ENCODE measurements around the gene ACRV1. TPM values are rescaled to one million over a fixed set of nuclear protein-coding genes. Genes with fewer than 3 reads are reported as not detected.

ACRV1 gene
- total and polyA plus RNA-seq, 2 of the 13 experiments (the other 11 are each of a cell fraction or from before 2014, with no cell fraction given) = not detected

GRCh38 chr11:125625630-125626287 is 54.9 kb downstream of the ACRV1 start:
- FAIRE-seq = peak; percentile 34
- CTCF ChIA-PET (ENCODE audit: low intra/inter-chr PET ratio, low total read pairs) = no interaction called here
- TF ChIP-seq HOMEZ (CRISPR knock-in tag; IDR thresholded peaks at IDR 0.05; ENCODE audit: low read depth) (peak; percentile 25; the same call in 1 of the 2 replicates), CHD4 (IDR thresholded peaks at IDR 0.05; ENCODE audit: borderline replicate concordance, low read length) (no peak), NFE2L2 (IDR thresholded peaks at IDR 0.05; ENCODE audit: low read length) (no peak), ZNF605 (CRISPR knock-in tag; IDR thresholded peaks at IDR 0.05) (peak; percentile 93), PHF5A (CRISPR knock-in tag; IDR thresholded peaks at IDR 0.05; ENCODE audit: low read depth, unreplicated experiment) (no peak), ZNF335 (CRISPR knock-in tag; IDR thresholded peaks at IDR 0.05) (peak; percentile 67; the same call in 1 of the 2 replicates), ZNF430 (CRISPR knock-in tag; IDR thresholded peaks at IDR 0.05) (peak; percentile 96), GLI4 (CRISPR knock-in tag; IDR thresholded peaks at IDR 0.05; ENCODE audit: borderline replicate concordance) (peak; percentile 93; the same call in 1 of the 2 replicates), CSRNP1 (CRISPR knock-in tag; IDR thresholded peaks at IDR 0.05) (peak; percentile 96), ZFX (CRISPR knock-in tag; IDR thresholded peaks at IDR 0.05; ENCODE audit: low read depth) (peak; percentile 99), SP4 (CRISPR knock-in tag; IDR thresholded peaks at IDR 0.05) (peak; percentile 82), ZNF7 (CRISPR knock-in tag; IDR thresholded peaks at IDR 0.05) (no peak), RELA (CRISPR knock-in tag; IDR thresholded peaks at IDR 0.05) (no peak), TFDP2 (CRISPR knock-in tag; IDR thresholded peaks at IDR 0.05) (peak; percentile 100), ZNF576 (CRISPR knock-in tag; IDR thresholded peaks at IDR 0.05) (no peak), RFXANK (CRISPR knock-in tag; IDR thresholded peaks at IDR 0.05) (no peak), SSRP1 (CRISPR knock-in tag; IDR thresholded peaks at IDR 0.05) (0 out of 2 replicates have a peak, but pooled peaks have one; percentile 35), ZBTB44 (CRISPR knock-in tag; IDR thresholded peaks at IDR 0.05) (no peak), ZNF790 (CRISPR knock-in tag; IDR thresholded peaks at IDR 0.05; ENCODE audit: borderline replicate concordance) (no peak; the same call in 1 of the 2 replicates)

More at GRCh38 chr11:125625630-125626287, 54.9 kb downstream of the ACRV1 start:
- Histone ChIP-seq H3K27me3 (ENCODE audit: control insufficient read depth in 1 of 2, insufficient read depth in 2 of 2, low read length in 2 of 2) (no peaks in the 10 kb centered on the region; a peak in 1 of 5 replicates), H3K4me2 (ENCODE audit: low read depth, low read length) (peak overlapping the region; percentile 93), H3K27ac (ENCODE audit: extremely low read length, insufficient read depth, low read length) (peak overlapping the region; percentile 87), H3K36me3 (replicated peaks in 1 of 2; ENCODE audit: control insufficient read depth in 1 of 2, insufficient read depth in 2 of 2, low read length in 2 of 2) (peaks cover 4 to 18% of the 10 kb centered on the region in 2 experiments; a peak in 4 of 5 replicates), H3K4me3 (replicated peaks in 1 of 3; ENCODE audit: insufficient read depth in 1 of 3, low read depth in 2 of 3, low read length in 3 of 3) (peak overlapping the region; percentile 79 to 90 (median 79)), H4K20me1 (ENCODE audit: insufficient read depth, low read length) (no peaks in the 10 kb centered on the region), H3K79me2 (ENCODE audit: insufficient read depth, low read length) (peaks cover 27% of the 10 kb centered on the region), H3K4me1 (ENCODE audit: insufficient read depth, low read length) (peaks cover 29% of the 10 kb centered on the region), H2AFZ (ENCODE audit: low read length) (peak overlapping the region; percentile 94), H3K9me3 (ENCODE audit: low read length) (no peaks in the 10 kb centered on the region), H3K9ac (ENCODE audit: insufficient read depth, low read depth, low read length) (peak overlapping the region; percentile 85)
- in situ Hi-C loops (cut with HindIII; ENCODE audit: extremely low pct_ligation_motif_present, low pct_unique_long_range_greater_than_20kb) (loop anchor here (5.0 to 25.0 kb wide), 2 partner anchors 247 to 587 kb away; partner anchors contain the start of genes FAM118B and RPUSD4), intact Hi-C loops (cut with micrococcal nuclease; ENCODE audit: unreplicated experiment) (loop anchor here (1.0 to 2.0 kb wide), 3 partner anchors 33 to 246 kb away; partner anchors contain the start of genes EI24 and STT3A)
- no TSS peak for BruUV-seq (replicated peaks)
- POLR2A ChIA-PET = interaction anchor here (1.5 to 3.1 kb wide), 2 partner anchors 12 to 33 kb away, joined by 4 to 24 read pairs; partner anchors contain the start of gene STT3A
- WGBS (ENCODE audit: low lambda C conversion rate) = under 1% methylated on average over 41 of the region's 51 CpGs
- DNase-seq (ENCODE audit: low spot score) (peak; percentile 82), ATAC-seq (peak; percentile 94)

Data from HepG2 (cell line).